Measurements from ENCODE around the gene VCPKMT.

VCPKMT gene

DNA sequence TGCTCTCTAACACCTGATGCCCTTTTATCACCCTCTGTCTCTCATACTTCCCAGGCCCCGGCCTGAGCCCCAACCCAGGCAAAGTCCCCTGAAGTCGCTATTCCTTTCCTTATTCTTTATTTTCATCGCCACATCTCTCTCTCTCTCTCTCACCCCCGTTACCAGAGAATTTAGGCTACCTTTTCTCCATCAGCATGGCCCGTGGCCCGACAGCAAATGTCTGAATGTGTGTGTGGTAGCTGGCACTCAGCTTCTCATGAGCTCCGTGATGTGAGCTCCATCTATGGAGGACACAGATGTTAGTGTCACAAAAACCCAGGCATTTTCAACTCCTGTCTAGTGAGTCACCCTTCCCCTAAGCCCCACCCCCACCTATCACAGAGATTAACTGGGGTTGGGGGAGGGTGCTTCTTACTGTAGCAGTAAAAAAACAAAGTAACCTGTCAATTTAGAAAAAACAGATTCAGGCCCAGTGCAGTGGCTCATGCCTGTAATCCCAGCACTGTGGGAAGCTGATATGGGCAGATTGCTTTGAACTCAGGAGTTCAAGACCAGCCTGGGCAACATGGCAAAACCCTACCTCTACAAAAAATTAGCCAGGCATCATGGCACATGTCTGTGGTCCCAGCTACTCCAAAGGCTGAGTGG, 53.8 kb downstream of the VCPKMT start:
- TF ChIP-seq POLR2AphosphoS5 (IDR thresholded peaks at IDR 0.05; ENCODE audit: low read depth, low read length) = peak; percentile 42; the same call in 1 of the 2 replicates
- peak; percentile 72 for TF ChIP-seq POLR2A (IDR thresholded peaks at IDR 0.05; ENCODE audit: low read depth, low read length)
- TF ChIP-seq TAF1 (IDR thresholded peaks at IDR 0.05; ENCODE audit: borderline replicate concordance, low read depth, low read length) = no peak
- no peak for DNase-seq (ENCODE audit: insufficient read length)
- no peak for FAIRE-seq

DNA sequence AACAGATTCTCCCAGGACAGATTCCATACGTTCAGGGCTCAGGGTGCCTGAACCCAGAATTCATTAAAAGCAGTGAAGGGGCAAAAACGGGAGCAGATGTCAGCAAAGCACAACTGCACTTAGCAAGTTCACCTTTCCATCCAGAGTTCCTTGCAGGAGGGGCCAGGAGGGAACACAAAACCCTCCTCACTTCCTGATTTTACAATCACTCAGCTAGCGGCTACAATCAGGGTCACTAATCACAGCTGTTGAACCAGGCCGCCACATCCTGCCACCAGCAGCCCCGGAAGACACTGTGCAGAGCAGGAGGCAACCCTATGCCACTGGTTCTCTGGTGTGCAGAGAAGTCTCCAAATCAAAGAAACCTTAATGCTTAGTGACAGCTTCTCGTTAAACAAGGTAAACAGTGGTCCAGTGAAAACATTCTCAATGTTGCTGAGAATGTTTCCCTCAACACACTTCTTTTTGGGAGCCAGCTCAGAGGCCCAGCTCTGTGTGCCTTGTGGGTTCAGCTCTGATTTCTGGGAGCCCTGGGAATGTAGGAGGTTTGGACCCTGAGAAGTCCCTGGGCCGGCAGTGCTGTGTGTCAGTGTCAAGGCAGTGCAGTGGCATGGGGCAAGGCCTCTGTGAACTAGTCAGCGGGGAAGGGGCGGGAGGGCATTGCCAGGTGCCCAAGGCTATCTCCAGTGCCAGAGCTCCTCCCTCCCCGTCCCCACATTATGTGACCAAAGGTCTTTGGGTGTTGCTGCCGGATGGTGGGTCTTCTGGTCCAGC, 54.5 kb downstream of the VCPKMT start:
- FAIRE-seq (peak; percentile 97), DNase-seq (ENCODE audit: insufficient read length) (peak; percentile 66)

DNA sequence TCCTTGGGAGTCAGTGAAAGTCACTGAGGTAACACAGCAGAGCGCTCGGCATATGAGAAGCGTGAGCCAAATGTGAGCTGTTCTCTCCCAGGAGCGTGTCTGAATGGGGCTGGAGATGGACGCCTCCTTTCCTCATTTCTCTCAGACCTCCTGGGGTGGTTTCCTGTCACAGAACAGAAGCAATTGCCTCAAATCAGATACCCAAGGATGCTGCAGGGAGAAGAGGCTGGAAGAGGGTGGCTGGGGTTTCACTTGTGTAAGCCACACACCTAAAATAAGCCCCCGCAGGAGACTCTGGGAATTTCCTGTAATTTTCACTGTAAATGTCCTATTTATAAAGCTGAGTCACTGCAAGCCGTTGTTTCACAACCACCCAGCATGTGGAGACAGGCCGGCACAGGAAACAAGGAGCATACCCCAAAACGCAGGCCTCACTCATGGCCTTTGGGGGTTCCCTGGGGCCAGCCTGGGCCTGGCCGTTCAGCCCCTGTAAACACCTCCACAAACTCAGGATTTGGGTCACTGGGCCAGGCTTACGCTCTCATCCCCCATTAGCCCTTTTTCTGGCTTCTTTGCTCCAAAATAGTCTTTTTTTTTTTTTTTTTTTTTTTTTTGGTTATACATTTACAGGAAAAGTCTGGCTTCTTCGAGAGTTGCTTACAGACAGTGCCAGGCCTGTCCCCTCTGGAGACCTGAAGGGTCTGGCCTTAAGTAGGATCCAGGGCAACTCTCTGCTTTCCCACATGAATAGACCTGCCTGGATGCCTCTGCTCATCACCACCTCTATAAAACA, 55.3 kb downstream of the VCPKMT start:
- peak; percentile 58 for FAIRE-seq
- TF ChIP-seq POLR2A (IDR thresholded peaks at IDR 0.05; ENCODE audit: low read depth, low read length) (no peak), POLR2AphosphoS5 (IDR thresholded peaks at IDR 0.05; ENCODE audit: low read depth, low read length) (no peak), TAF1 (IDR thresholded peaks at IDR 0.05; ENCODE audit: borderline replicate concordance, low read depth, low read length) (no peak)
- peak; percentile 36 for DNase-seq (ENCODE audit: insufficient read length)

More for the DNA sequence above, 54.5 kb downstream of the VCPKMT start:
- peak; percentile 97 for TF ChIP-seq TAF1 (IDR thresholded peaks at IDR 0.05; ENCODE audit: borderline replicate concordance, low read depth, low read length)
- peak; percentile 94 for TF ChIP-seq POLR2AphosphoS5 (IDR thresholded peaks at IDR 0.05; ENCODE audit: low read depth, low read length)
- peak; percentile 90 for TF ChIP-seq POLR2A (IDR thresholded peaks at IDR 0.05; ENCODE audit: low read depth, low read length)

DNA sequence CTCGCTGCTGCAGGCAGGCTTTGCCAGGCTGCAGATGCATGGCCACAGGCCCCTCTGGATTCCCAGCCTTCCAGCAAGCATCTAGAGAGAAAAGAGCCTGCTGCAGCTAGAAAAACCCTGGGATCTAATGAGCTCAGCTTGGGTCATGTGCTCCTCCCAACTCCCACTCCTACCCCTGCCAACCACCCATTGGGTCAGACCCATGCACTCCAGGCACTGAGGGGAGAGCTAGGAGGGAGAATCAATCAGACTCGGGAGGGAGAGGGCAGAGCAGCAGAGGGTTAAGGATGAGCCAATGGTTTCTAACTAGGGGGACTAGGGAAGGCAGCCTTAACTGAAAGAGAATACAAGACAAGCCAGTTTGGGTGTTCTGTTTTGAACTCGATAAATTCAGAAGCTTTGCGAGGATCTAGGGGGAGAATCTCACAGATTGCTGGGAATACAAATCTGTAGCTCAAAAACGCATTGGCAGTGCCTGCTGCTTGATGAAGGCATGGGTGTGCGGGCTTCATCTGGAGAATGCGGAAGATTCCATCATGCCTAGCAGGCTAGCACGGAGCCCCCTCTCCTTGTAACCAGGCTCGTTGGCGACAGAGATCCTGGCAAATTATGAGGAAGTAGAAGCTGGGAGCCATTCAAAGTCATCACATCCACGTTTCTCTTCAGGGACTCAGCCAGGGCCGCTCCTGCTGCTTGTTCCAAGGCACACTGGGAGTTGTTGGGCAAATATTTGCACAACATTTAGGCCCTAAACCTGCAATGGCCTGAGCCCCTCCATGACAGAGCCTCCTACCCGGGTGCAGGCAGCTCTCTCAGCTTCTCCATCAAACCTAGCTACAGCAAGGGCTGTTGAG, 56.4 kb downstream of the VCPKMT start:
- FAIRE-seq = no peak
- TF ChIP-seq POLR2AphosphoS5 (IDR thresholded peaks at IDR 0.05; ENCODE audit: low read depth, low read length) (no peak), POLR2A (IDR thresholded peaks at IDR 0.05; ENCODE audit: low read depth, low read length) (no peak), TAF1 (IDR thresholded peaks at IDR 0.05; ENCODE audit: borderline replicate concordance, low read depth, low read length) (no peak)

More for the DNA sequence above, 56.4 kb downstream of the VCPKMT start:
- DNase-seq (ENCODE audit: insufficient read length) = no peak

All from GM12892 (cell line).